Adrenal gland (tissue), 5 donors: ENCODE results near the gene PLBD2.

Experiments used
- POLR2A ChIP-seq, 2 donors: fragments of 450-650 bp; IDR thresholded peaks; one replicate each; pipeline ENCODE4 v1.6.1; 2017; ENCODE audit warnings: antibody characterized with exemption in 2 of 2, mild to moderate bottlenecking in 2 of 2, moderate library complexity in 1 of 2
- TF ChIP-seq, protein P1 (sequence below), 6 experiments: fragments of 450-650 bp in 4 of 6; fragments of 200-600 bp in 2 of 6; sonication (generic) in 1 of 6; IDR thresholded peaks; 1 replicate in 5 of 6; 2 replicates in 1 of 6; pipeline versions ENCODE4 v1.5.1 to v1.8.0; 2016 to 2021; ENCODE audit warnings: antibody characterized with exemption in 6 of 6, mild to moderate bottlenecking in 2 of 6, moderate library complexity in 1 of 6
- donor health status: DM: no; HTN: no; CAD: no.

GRCh38 chr12:113330505-113330904 lies 27.9 kb upstream of the PLBD2 start:
- TF ChIP-seq, protein P1, sequence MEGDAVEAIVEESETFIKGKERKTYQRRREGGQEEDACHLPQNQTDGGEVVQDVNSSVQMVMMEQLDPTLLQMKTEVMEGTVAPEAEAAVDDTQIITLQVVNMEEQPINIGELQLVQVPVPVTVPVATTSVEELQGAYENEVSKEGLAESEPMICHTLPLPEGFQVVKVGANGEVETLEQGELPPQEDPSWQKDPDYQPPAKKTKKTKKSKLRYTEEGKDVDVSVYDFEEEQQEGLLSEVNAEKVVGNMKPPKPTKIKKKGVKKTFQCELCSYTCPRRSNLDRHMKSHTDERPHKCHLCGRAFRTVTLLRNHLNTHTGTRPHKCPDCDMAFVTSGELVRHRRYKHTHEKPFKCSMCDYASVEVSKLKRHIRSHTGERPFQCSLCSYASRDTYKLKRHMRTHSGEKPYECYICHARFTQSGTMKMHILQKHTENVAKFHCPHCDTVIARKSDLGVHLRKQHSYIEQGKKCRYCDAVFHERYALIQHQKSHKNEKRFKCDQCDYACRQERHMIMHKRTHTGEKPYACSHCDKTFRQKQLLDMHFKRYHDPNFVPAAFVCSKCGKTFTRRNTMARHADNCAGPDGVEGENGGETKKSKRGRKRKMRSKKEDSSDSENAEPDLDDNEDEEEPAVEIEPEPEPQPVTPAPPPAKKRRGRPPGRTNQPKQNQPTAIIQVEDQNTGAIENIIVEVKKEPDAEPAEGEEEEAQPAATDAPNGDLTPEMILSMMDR (IDR thresholded peaks at IDR 0.05): no peak
- TF ChIP-seq POLR2A (IDR thresholded peaks at IDR 0.05): no peak
